Fibroblast of skin of abdomen (primary cell): ENCODE measurements around the gene ROR2.
A peak's percentile ranks its signal among the peaks of the same experiment; 100 is the strongest.

Source experiments
- DNase-seq: peaks from one replicate; pipeline ENCODE4 v3.0.0-alpha.2; 2013

The ROR2 gene

DNA sequence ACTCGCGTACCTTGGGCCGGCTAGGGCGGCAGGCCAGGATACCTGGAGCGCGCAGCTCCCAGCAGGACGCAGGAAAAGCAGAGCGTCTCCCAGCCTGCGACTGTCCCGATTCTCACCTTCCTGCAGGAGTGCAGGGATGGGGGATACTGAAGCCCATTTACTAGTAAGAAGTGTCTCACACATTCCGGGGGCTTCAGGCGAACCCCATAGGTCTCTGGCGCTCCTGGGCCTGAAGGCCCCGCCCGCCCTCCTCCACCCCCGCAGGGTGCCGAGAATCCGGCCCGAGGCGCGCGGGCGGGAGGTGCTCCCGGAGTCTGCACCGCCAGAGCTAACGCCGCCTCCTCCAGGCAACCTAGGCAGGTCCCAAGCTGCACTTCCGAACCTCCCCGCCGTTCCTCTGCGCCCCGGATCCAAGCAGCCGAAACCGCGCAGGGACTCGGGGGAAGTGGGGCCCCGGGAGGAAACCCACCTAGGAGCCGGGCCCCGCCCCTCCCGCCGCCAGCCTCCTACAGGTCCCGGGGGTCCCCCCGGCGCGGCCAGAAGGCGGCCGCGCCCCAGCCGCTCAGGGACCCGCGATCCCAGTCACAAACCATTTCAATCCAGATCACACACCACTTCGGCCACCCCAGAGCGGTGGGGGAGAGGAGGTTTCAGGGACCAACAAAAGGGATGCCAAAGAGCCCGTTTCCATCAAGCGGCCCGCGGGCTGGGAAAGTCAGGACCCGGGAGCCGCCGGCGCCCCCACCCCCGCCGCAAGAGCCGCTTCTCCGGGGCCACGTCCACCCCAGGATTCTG lies 1.2 kb downstream of the ROR2 start:
- DNase-seq = peak; percentile 52

GRCh38 chr9:91948101-91948596 lies 1.9 kb downstream of the ROR2 start:
- DNase-seq = peak; percentile 48

DNA sequence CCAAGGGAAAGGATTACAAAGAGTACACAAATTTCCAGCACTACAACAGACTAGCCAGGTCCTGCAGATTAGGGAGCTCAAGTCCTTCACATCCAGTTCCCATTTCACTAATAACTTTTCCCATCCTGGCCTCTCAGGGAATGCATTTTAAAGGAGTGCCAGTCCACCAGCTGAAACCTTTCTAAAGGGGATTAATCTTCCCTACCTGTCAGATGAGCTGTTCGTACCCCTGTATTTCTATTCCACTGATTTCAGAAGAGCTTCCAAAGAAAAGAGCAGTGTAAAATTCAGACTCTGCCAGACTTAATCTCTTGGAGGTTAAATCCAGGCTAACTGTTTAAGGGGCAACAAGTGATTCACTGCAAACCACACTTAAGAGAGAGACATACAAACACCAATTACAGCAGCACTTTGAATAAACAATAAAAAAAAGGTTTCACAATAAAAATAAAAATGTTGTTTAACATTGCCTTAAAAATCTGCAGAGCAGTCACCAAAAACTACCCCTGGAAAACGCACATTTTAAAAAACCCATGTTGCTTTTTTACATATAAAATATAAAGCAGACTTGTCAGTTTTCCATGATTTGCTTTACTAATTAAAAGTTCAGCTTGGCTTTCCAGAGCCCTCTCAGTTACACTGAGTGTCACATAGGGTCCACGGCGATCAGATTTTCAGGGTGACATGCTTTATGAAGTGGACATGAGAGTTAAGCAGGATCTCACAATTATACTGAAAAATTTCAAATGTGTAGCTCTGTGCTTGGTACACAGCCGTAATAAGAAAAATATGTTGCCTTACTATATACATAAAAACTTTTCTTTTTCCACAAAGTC lies 3.2 kb downstream of the ROR2 start:
- no peak for DNase-seq

DNA sequence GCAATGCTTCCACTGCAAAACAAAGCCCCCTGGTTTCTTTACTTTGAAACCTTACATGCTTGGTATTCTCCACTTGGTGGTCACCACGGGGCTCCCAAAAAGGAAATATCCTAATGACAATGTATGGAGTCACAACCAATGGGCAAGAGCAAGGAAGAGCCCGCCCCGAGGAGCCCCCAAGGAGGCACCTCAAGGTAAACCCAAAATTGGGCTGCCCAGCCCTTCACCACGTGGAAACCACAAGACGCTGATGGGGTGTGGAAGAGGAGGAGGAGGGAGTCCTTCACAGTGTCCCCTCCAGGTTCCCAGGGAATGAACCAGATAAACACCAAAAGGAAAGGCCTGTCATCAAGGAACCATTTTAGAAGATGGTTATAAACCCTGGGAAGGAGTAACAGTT lies 3.8 kb downstream of the ROR2 start:
- DNase-seq = no peak

DNA sequence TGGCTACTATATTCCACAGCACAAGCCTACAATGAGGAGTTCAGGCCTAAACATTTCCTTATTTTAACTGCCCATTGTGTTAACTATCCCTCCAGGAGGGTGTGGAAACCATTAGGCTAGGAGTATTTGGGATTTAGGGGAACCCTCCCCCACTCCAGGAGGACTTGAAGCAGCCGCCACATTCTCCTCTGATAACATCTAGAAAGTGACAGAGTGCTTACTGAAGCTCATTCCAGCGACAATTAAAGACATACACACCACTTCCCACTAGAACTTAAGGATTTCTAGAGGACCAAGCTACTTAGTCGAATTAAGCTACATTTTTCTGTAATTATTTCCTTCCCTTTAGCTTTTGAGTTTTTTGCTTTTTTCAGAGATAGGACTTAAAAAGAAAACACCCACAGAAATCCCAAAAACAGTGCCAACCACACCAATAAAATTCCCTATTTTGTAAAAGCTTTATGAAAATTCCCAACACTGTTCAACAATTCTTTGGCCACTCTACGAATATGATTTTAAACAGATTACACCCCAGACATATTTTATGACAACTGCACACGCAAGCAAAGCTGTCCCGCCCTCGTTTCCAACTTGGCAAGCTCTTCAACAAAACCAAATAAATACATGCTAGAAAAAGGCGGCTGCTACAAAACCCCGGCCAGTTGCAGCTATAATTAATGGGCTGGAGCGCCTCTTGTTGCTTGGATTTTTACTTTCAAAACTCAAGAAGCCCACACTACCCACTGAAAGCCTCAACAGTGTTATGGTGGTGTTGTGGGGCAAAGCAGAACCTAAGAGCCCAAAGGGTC lies 4.5 kb downstream of the ROR2 start:
- DNase-seq = peak; percentile 80

DNA sequence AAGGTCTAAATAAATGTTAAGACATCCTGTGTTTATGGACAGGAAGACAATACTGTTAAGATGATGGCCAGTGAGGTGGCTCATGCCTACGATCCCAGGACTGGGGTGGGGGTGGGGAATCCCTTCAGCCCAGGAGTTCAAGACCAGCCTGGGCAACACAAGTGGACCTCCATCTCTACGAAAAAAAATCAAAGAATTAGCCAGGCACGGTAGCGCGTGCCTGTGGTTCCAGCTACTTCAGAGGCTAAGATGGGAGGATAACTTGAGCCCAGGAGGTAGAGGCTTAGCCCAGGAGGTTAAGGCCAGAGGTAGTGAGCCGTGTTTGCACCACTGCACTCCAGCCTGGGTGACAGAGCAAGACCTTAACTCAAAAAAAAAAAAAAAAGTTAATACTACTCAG lies 5.3 kb downstream of the ROR2 start:
- no peak for DNase-seq

DNA sequence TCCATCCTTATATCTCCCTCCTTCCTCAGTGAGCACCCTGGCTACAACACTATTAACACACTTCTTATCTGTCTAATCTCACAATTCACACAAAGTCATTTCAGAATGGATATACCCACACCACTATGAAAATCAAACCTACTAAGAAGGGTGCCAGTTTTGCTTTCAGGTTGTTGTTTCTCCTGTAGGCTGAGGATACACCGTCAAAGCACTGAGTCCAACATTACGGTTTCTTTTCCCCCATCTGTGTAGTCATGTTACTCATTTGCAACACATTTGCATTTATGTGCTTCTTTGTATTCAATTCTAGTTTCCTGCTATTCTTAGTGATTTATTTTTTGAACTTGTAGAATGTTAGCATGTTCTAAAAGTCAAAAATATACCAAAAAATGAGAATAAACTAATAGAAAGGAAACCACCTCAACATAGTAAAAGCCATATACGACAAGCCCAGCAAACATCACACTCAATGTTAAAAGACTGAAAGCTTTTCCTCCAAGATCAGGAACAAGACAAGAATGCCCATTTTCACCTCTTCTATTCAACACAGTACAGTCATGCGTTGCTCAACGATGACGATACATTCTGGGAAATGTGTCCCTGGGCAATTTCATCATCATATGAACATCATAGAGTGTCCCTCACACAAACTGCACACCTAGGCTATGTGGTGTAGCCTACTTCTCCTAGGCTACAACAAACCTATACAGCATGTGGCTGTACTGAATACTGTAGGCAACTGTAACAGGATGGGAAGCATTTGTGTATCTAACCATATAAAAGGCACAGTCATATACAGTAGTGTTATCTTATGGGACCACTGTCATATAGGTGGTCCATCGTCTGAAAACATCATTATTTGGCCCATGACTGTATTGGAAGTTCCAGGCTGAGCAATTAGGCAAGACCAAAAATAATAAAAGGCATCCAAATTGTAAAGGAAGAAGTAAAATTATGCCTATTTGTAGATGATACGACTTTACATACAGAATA lies 6.3 kb downstream of the ROR2 start:
- DNase-seq = no peak

DNA sequence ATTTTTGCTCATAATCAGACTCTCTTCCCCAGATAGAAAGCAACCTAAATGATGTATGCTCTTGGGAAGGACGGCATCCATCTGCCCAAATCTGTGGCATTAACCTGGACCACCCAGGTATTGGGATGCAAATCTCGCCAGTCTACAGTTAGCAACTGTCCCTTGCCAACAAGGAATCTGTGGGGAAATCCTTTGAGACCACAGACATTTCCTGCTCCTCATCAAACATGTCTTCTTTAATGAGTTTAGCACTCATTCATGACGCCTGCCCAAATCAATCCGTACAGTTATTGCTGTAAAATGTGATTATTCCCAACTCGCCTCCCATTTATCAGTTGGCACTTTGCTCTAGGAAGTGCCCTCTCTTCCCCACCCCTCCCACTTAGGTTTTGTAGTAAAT lies 7.8 kb downstream of the ROR2 start:
- DNase-seq = peak; percentile 57

GRCh38 chr9:91939978-91940377 lies 10.1 kb downstream of the ROR2 start:
- no peak for DNase-seq

GRCh38 chr9:91937727-91938126 lies 12.3 kb downstream of the ROR2 start:
- no peak for DNase-seq

- DNase-seq = peak; percentile 55
Measured at GRCh38 chr9:91937056-91937455, 13.0 kb downstream of the ROR2 start.

- DNase-seq = no peak
Measured at GRCh38 chr9:91935805-91936514, 14.1 kb downstream of the ROR2 start.

- DNase-seq = no peak
Measured at GRCh38 chr9:91935066-91935749, 14.8 kb downstream of the ROR2 start.

GRCh38 chr9:91934654-91935053 lies 15.4 kb downstream of the ROR2 start:
- DNase-seq = no peak

DNA sequence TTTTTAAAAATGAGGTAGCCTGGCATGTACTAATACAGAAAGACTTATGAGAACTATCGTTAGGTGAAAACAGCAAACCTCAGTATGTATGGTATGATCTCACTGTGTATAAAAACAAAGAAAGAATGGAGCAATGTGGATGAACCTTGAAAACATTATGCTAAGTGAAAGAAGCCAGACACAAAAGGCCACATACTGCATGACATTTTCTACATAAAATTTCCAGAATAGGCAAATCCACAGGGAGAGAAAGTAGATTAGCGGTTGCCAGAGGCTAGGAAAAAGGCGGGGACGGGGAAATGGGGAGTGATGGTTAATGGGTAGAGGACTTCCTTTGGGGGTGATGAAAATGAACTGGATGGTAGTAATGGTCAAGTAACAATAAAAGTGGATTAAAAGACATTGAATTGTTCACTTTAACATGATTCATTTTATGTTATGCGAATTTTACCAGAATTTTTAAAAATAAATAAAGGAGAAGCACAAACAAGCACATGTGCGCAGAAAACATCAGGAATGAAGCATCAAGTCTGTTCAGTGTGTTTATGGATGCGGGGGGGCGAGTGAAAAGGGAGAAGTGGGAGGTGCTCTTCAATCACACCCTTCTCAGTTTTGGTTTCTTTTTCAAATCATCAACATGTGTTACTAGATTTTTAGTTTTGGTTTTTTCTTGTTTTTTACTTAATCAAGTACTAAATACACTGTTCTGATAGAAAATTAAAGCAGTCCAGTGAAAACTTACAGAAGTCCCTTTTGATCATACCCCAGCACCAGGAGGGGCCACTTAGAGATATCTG lies 16.3 kb downstream of the ROR2 start:
- DNase-seq = no peak

DNA sequence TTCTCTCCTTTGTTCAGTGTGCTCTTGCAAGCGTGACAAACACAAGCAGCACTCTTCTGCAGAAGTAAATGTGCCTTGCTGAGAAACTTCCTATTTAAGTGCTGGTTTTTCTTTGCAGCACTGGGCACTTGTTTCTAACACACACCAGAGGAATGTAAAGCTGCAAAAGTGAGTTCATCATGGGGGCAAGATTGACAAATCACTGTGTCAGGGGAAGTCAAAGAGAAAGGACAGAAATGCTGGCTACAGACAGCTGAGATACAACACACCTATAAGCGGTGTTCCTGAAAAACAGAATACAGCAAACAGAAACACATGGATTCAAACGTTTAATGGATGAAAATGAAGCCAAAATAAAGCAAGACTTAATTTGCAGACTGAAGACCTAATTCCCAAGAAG lies 19.6 kb downstream of the ROR2 start:
- DNase-seq = no peak

- DNase-seq = no peak
Measured at GRCh38 chr9:91929331-91929730, 20.7 kb downstream of the ROR2 start.

DNA sequence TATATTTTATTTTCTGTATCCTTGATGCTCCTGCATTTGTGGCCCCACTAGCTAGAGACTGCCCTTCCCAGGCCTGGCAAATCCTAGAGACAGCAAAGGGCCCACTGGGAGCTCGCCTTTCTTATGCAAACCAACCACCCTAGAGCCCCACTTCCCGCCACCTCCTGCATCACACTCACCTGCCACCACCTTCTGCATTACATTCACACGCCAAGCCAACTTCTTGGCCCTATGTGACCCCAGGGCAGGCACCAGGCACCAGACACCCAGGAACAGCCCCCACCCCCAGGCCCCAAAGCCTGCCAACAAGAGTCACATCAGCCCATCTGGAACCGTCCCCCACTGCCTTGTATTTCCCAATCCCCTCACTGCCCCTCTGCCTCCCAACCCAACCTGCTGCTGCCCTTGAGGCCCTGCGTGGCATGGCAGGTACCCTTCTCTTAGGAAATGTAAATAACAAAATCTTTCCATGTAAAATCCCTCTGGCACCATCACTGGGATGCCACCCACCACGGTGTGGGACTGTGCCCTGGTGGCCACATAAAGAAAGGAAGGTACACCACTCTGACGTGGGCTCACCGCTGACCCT lies 22.0 kb downstream of the ROR2 start:
- no peak for DNase-seq

DNA sequence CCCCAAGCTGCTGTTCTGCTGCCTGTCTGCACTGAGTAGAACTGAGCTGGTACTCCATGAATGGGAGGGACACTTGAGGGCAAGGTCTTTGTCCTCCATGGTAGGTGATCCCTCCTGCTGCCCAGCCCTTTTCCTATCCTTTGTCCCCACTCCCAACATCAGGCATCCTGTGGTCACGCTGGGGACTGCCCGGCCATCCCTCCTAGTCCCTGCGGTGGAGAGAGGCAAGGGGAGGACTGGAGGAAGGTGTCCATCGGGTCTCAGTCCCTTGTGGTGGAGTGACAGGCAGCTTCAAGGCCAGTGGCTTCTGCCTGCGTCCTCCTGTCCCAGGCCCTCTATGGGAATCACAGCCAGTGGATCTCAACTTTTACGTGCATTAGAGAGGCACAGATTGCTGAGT lies 25.9 kb downstream of the ROR2 start:
- DNase-seq = no peak
